ENCODE measurements around the gene NISCH.

The NISCH gene

GRCh38 chr3:52420388-52420787, 35.0 kb upstream of the NISCH start:
- Histone ChIP-seq H3K79me2 (ENCODE audit: insufficient read depth, low read length) (no peaks in the 10 kb centered on the region), H3K9me3 (ENCODE audit: insufficient read depth, low read depth, low read length) (no peaks in the 10 kb centered on the region), H4K20me1 (ENCODE audit: insufficient read depth, low read length, poor library complexity, severe bottlenecking) (no peaks in the 10 kb centered on the region), H3K4me1 (ENCODE audit: insufficient read depth, low read length, poor library complexity, severe bottlenecking) (peaks cover 4% of the 10 kb centered on the region), H2AFZ (ENCODE audit: low read length) (no peak overlapping the region), H3K27me3 (ENCODE audit: insufficient read depth, low read length, poor library complexity, severe bottlenecking) (no peaks in the 10 kb centered on the region), H3F3A (ENCODE audit: low read depth) (no peaks in the 10 kb centered on the region), H3K4me3 (ENCODE audit: low read length, poor library complexity, severe bottlenecking) (no peak overlapping the region), H3K36me3 (ENCODE audit: insufficient read depth, low read length) (no peaks in the 10 kb centered on the region), H3K4me2 (ENCODE audit: low read depth, low read length, poor library complexity, severe bottlenecking) (no peak overlapping the region), H3K9me2 (replicated peaks; ENCODE audit: low read depth, low read length) (no peaks in the 10 kb centered on the region), H3K9ac (ENCODE audit: low read depth, low read length, poor library complexity, severe bottlenecking) (no peak overlapping the region)
- TF ChIP-seq CTCF (conservative IDR thresholded peaks at IDR 0.05; ENCODE audit: low read length) (no peak), EZH2phosphoT487 (IDR thresholded peaks at IDR 0.05; ENCODE audit: borderline replicate concordance) (no peak)

GRCh38 chr3:52422669-52423068, 32.7 kb upstream of the NISCH start:
- TF ChIP-seq CTCF (conservative IDR thresholded peaks at IDR 0.05; ENCODE audit: low read length) = no peak
- no peak for TF ChIP-seq EZH2phosphoT487 (IDR thresholded peaks at IDR 0.05; ENCODE audit: borderline replicate concordance)
- H4K20me1 ChIP-seq (ENCODE audit: insufficient read depth, low read length, poor library complexity, severe bottlenecking) = no peaks in the 10 kb centered on the region
- no peak overlapping the region for H3K9ac ChIP-seq (ENCODE audit: low read depth, low read length, poor library complexity, severe bottlenecking)
- no peaks in the 10 kb centered on the region for H3F3A ChIP-seq (ENCODE audit: low read depth)
- no peak overlapping the region for H2AFZ ChIP-seq (ENCODE audit: low read length)
- no peaks in the 10 kb centered on the region for H3K36me3 ChIP-seq (ENCODE audit: insufficient read depth, low read length)
- no peaks in the 10 kb centered on the region for H3K4me1 ChIP-seq (ENCODE audit: insufficient read depth, low read length, poor library complexity, severe bottlenecking)
- no peaks in the 10 kb centered on the region for H3K79me2 ChIP-seq (ENCODE audit: insufficient read depth, low read length)
- H3K27me3 ChIP-seq (ENCODE audit: insufficient read depth, low read length, poor library complexity, severe bottlenecking) = no peaks in the 10 kb centered on the region
- H3K4me2 ChIP-seq (ENCODE audit: low read depth, low read length, poor library complexity, severe bottlenecking) = no peak overlapping the region
- no peaks in the 10 kb centered on the region for H3K9me2 ChIP-seq (replicated peaks; ENCODE audit: low read depth, low read length)
- no peaks in the 10 kb centered on the region for H3K9me3 ChIP-seq (ENCODE audit: insufficient read depth, low read depth, low read length)
- no peak overlapping the region for H3K4me3 ChIP-seq (ENCODE audit: low read length, poor library complexity, severe bottlenecking)

- Histone ChIP-seq H3F3A (ENCODE audit: low read depth) (no peaks in the 10 kb centered on the region), H3K27me3 (ENCODE audit: insufficient read depth, low read length, poor library complexity, severe bottlenecking) (no peaks in the 10 kb centered on the region), H3K9me3 (ENCODE audit: insufficient read depth, low read depth, low read length) (no peaks in the 10 kb centered on the region), H3K36me3 (ENCODE audit: insufficient read depth, low read length) (no peaks in the 10 kb centered on the region), H2AFZ (ENCODE audit: low read length) (no peak overlapping the region), H3K4me1 (ENCODE audit: insufficient read depth, low read length, poor library complexity, severe bottlenecking) (no peaks in the 10 kb centered on the region), H3K4me2 (ENCODE audit: low read depth, low read length, poor library complexity, severe bottlenecking) (no peak overlapping the region), H4K20me1 (ENCODE audit: insufficient read depth, low read length, poor library complexity, severe bottlenecking) (no peaks in the 10 kb centered on the region), H3K9ac (ENCODE audit: low read depth, low read length, poor library complexity, severe bottlenecking) (no peak overlapping the region), H3K9me2 (replicated peaks; ENCODE audit: low read depth, low read length) (no peaks in the 10 kb centered on the region), H3K79me2 (ENCODE audit: insufficient read depth, low read length) (no peaks in the 10 kb centered on the region), H3K4me3 (ENCODE audit: low read length, poor library complexity, severe bottlenecking) (no peak overlapping the region)
- TF ChIP-seq EZH2phosphoT487 (IDR thresholded peaks at IDR 0.05; ENCODE audit: borderline replicate concordance) (no peak), CTCF (conservative IDR thresholded peaks at IDR 0.05; ENCODE audit: low read length) (no peak)
These were observed 32.2 kb upstream of the NISCH start for GRCh38 chr3:52423173-52423572.
